Right cardiac atrium (tissue), 5 donors: ENCODE results near the gene CFAP46. TPM values are rescaled to one million over a fixed set of nuclear protein-coding genes. Genes with fewer than 3 reads are reported as not detected.

ENCODE experiments used
- ATAC-seq, 2 donors: fragments of 200-7000 bp; cut with Tn5 transposase; one replicate each; pipeline versions ENCODE4 v1.8.0 to v1.9.1; 2020; ENCODE audit warnings: moderate library complexity in 2 of 2, mild to moderate bottlenecking in 1 of 2
- DNase-seq, 3 donors: peaks; one replicate each; pipeline ENCODE4 v3.0.0-alpha.2; 2020
- H3K27ac ChIP-seq: one replicate; pipeline ENCODE4 v1.5.1; 2013; ENCODE audit warnings: mild to moderate bottlenecking, low read length, control low read depth, moderate library complexity
- H3K27me3 ChIP-seq: one replicate; pipeline ENCODE4 v1.6.1; 2013; ENCODE audit not compliant: control insufficient read depth, insufficient read depth
- H3K4me1 ChIP-seq: one replicate; pipeline ENCODE4 v1.6.1; 2013; ENCODE audit warnings: low read length; ENCODE audit not compliant: control insufficient read depth, insufficient read depth
- H3K4me3 ChIP-seq: one replicate; pipeline ENCODE4 v1.5.1; 2013; ENCODE audit warnings: low read length, control low read depth
- H3K9me3 ChIP-seq: one replicate; pipeline ENCODE4 v1.6.1; 2013; ENCODE audit warnings: low read length; ENCODE audit not compliant: control insufficient read depth
- WGBS: extraction: QIAGEN DNeasy Blood & Tissue Kit; methylation state at CpG from one replicate; pipeline ENCODE4 v1.1.7; 2013; 5-methylcytosine and 5-hydroxymethylcytosine counted together
- intact Hi-C, 4 donors: fragments of 100-400 bp; cut with DNase I; formaldehyde crosslinking; loops; one replicate each; pipeline versions ENCODE4 v1.11.0 to v1.14.0; 2022 to 2023
- polyA plus RNA-seq: library from polyadenylated mRNA; stranded (reverse); fragments of 200-250 nt; gene quantifications from one replicate; pipeline ENCODE4 v1.2.3, GENCODE V29; 2013
- total RNA-seq, 4 donors: library from RNA; stranded (reverse); fragmentation: NEBNext Ultra II Directional; extraction: Animal tissue kit (Norgen Biotek cat#: 25700); gene quantifications; one replicate each; pipeline ENCODE4 v1.2.1, GENCODE V29; 2021
- donor health status: healthy with polysubstance abuse.
- donor health status: DM: no; HTN: yes; CAD: no.
- donor health status: DM: no; HTN: no; CAD: no.
- donor health status: DM: no; HTN: yes; CAD: no; lungs with severe emphysema.
- donor health status: DM: yes; HTN: yes; CAD: no.

CFAP46 gene
- total and polyA plus RNA-seq, 5 donors = 1.00 to 1.8 (median 1.6) TPM

- H3K27me3 ChIP-seq = no peaks in the 10 kb centered on the region
- 85% methylated on average over 13 of the region's 13 CpGs for WGBS
- DNase-seq = no peak
- no peak overlapping the region for H3K27ac ChIP-seq
- H3K9me3 ChIP-seq = no peaks in the 10 kb centered on the region
- no peak for ATAC-seq
- H3K4me3 ChIP-seq = no peak overlapping the region
- intact Hi-C loops = no loop called here
- no peaks in the 10 kb centered on the region for H3K4me1 ChIP-seq
Observed at GRCh38 chr10:132872658-132873057, 69.7 kb downstream of the CFAP46 start.

DNA sequence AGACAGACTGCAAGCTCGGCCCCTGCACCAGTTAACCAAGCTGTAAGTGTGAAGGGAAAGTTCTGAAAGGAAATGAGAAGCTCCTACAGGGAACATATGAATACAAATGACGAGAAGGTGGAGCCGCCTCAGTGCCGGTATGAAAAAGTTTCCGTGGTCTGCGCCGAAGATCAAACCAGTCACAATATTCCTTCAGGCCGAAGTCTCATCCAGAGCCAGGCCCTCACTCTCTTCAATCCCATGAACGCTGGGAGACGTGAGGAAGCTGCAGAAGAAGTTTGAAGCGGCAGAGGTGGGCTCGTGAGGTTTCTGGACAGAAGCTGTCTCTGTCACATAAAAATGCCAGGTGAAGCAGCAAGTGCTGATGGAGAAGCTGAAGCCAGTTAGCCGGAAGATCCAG is 71.9 kb downstream of the CFAP46 start:
- Histone ChIP-seq H3K9me3 (no peaks in the 10 kb centered on the region), H3K4me3 (no peak overlapping the region), H3K4me1 (no peaks in the 10 kb centered on the region), H3K27me3 (no peaks in the 10 kb centered on the region), H3K27ac (no peak overlapping the region)
- ATAC-seq (no peak), DNase-seq (no peak)
- intact Hi-C loops = no loop called here
- 92% methylated on average over 13 of the region's 13 CpGs for WGBS

GRCh38 chr10:132869621-132870020 is 72.7 kb downstream of the CFAP46 start:
- Histone ChIP-seq H3K4me1 (no peaks in the 10 kb centered on the region), H3K27me3 (no peaks in the 10 kb centered on the region), H3K4me3 (no peak overlapping the region), H3K27ac (no peak overlapping the region), H3K9me3 (no peaks in the 10 kb centered on the region)
- WGBS = 91% methylated on average over 16 of the region's 16 CpGs
- DNase-seq = peak in 1 of 3 donors; percentile 14
- ATAC-seq = no peak
- intact Hi-C loops = no loop called here

- intact Hi-C loops = no loop called here
- no peak overlapping the region for H3K4me3 ChIP-seq
- DNase-seq (peak in 1 of 3 donors; percentile 46), ATAC-seq (peak in 1 of 2 donors; percentile 25)
- H3K27ac ChIP-seq = no peak overlapping the region
- no peaks in the 10 kb centered on the region for H3K27me3 ChIP-seq
- 91% methylated on average over 26 of the region's 26 CpGs for WGBS
- no peaks in the 10 kb centered on the region for H3K9me3 ChIP-seq
- no peaks in the 10 kb centered on the region for H3K4me1 ChIP-seq
Observed at GRCh38 chr10:132868995-132869394, 73.4 kb downstream of the CFAP46 start.

GRCh38 chr10:132867801-132868644 is 74.3 kb downstream of the CFAP46 start:
- Histone ChIP-seq H3K9me3 (no peaks in the 10 kb centered on the region), H3K4me3 (no peak overlapping the region), H3K4me1 (no peaks in the 10 kb centered on the region), H3K27me3 (no peaks in the 10 kb centered on the region), H3K27ac (no peak overlapping the region)
- WGBS = 86% methylated on average over 41 of the region's 41 CpGs
- ATAC-seq (no peak), DNase-seq (peak in 2 of 3 donors; percentile 3 to 42)
- intact Hi-C loops = no loop called here

DNA sequence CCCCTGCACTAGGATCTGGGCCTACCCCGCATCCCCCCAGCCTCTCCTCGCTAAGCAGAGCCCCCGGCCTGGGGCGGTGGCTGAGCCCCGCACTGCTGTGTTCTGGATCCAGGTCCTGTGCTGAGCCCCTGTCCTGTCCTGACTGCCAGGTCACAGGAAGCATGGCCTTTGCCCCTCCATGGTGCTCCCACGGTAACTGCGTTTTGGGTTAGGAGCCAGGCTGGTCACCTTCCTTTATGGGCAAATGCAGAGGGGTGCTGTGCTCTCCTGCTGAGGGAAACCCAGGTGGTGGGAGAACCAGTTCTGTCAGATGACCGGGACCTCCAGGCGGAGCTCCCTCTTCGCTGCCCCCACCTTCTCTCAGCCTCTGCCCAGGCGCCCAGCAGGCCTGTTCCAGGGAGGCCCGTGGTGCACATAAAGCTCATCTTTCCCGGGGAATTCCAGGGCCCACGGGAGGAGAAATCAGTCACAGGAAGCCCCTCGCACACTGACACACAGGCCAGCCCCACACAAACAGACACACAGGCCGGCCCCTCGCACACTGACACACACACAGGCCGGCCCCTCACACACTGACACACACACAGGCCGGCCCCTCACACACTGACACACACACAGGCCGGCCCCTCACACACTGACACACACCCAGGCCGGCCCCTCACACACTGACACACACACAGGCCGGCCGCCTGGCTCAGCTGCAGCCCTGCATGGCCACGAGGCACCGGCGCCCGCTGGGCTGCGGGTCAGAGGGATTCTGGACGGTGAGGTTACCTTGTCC is 75.6 kb downstream of the CFAP46 start:
- H3K9me3 ChIP-seq = no peaks in the 10 kb centered on the region
- DNase-seq (peak in 1 of 3 donors; percentile 3), ATAC-seq (peak in 1 of 2 donors; percentile 12)
- H3K27ac ChIP-seq = no peak overlapping the region
- no peak overlapping the region for H3K4me3 ChIP-seq
- WGBS = 79% methylated on average over 29 of the region's 29 CpGs
- no peaks in the 10 kb centered on the region for H3K4me1 ChIP-seq
- H3K27me3 ChIP-seq = no peaks in the 10 kb centered on the region
- intact Hi-C loops = no loop called here

DNA sequence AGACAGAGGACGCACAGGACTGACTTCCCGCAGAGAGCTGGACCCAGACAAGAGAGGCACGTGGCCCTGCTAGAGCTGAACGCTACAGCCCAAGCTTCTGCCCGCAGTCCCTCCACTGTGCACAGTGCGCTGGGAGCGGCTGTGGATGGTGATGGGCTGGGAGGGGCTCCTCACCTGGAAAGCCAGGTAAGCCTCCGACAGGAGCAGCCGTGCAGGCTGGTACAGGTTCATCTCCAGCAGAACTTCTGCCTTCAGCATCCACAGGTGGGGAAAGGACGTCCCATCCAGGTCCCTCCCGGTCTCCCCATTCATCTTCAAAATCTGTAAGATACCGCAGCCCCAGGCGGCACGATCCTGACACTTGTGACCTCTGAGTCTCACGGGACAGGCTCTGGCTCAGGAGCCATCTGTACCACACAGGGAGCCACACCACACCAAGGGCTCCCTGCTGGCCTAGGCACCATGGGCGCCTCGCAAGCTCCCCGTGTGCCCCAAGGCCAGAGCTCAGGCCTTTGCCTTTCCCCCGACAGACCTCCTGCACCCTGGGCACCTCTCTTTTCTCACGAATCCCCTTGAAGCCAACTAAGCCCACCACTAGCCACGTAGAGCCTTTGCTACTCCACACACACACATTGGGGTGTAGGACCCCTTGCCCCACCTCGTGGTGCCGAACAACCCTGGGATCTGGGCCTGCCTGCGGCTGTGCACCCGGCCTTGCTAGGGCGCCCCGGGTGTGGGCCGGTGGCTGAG is 76.3 kb downstream of the CFAP46 start:
- H3K9me3 ChIP-seq = no peaks in the 10 kb centered on the region
- H3K27ac ChIP-seq = no peak overlapping the region
- H3K4me1 ChIP-seq = no peaks in the 10 kb centered on the region
- H3K4me3 ChIP-seq = no peak overlapping the region
- 91% methylated on average over 28 of the region's 28 CpGs for WGBS
- DNase-seq (no peak), ATAC-seq (no peak)
- no peaks in the 10 kb centered on the region for H3K27me3 ChIP-seq
- intact Hi-C loops = no loop called here

DNA sequence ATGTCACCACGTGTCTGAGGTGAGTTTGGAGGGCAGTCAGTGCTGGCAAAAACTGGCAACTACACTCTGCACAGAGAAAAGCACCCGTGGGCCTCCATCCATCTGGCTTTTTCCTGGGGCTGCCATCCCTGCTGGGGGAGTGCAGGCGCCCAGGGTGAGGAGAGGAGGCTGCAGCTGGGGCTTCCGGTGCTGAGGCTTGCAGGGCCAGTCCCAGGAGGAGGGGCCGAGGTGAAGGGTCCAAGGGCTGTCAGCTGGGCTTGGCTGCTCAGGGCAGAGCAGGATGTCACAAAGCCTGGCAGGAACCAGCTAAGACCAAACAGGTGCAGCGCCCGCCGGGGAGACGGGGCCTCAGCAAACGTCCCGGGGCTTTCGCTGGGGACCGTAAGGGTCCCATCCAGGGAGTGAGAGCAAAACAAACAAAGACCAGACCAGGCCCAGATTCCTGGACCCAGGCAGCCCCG is 77.2 kb downstream of the CFAP46 start:
- no peaks in the 10 kb centered on the region for H3K4me1 ChIP-seq
- no peaks in the 10 kb centered on the region for H3K9me3 ChIP-seq
- no peak overlapping the region for H3K4me3 ChIP-seq
- no peak for ATAC-seq
- whole genome bisulfite sequencing = 51% methylated on average over 14 of the region's 14 CpGs
- no peaks in the 10 kb centered on the region for H3K27me3 ChIP-seq
- no peak for DNase-seq
- no peak overlapping the region for H3K27ac ChIP-seq
- intact Hi-C loops = no loop called here

DNA sequence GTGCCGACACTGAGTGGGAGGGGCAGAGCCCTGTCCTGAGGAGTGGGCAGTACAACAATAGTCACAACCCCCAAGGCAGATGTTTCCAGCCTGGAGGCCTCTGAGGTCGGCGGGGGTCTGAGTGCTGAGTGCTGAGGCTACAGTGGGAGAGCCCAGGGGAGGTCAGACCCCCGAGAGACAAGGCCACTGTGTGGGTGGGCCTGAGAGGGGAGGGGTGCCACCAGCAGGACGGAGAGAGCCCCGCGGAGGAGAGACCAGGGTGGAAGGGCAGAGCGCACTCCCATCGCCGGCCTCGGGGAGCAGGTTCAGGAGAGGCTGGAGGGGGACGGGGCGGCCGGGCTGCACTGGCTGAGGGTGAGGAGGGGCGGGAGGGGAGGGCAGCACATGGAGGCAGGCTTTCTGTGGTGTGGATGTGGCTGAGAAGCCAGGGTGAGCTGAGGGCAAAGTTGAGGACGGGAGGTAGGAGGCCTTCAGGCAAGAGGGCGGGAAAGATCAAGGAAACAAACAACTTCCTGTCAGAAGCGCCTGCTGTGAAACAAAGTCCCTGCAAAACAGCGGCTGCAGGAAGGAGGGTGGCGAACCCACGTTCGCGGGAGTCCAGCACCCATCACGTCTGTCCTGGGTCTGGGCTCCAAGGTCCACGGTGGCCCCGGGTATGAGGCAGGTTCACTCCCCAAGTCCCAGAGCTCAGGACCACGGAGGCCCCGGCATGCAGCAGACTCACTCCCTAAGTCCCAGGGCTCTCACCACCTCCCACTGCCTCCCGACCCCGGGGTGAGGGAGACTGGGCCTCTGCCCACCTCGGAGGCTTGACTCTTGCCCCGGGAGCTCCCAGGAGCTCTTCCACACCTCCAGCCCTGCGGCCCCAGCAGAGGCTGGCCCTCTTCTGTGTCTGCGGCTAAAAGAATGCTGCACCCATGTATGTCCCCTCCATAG is 79.6 kb downstream of the CFAP46 start:
- no peak overlapping the region for H3K27ac ChIP-seq
- no peaks in the 10 kb centered on the region for H3K27me3 ChIP-seq
- no peaks in the 10 kb centered on the region for H3K9me3 ChIP-seq
- 30% methylated on average over 34 of the region's 34 CpGs for WGBS
- H3K4me3 ChIP-seq = no peak overlapping the region
- intact Hi-C loops = no loop called here
- ATAC-seq (no peak), DNase-seq (no peak)
- H3K4me1 ChIP-seq = no peaks in the 10 kb centered on the region

DNA sequence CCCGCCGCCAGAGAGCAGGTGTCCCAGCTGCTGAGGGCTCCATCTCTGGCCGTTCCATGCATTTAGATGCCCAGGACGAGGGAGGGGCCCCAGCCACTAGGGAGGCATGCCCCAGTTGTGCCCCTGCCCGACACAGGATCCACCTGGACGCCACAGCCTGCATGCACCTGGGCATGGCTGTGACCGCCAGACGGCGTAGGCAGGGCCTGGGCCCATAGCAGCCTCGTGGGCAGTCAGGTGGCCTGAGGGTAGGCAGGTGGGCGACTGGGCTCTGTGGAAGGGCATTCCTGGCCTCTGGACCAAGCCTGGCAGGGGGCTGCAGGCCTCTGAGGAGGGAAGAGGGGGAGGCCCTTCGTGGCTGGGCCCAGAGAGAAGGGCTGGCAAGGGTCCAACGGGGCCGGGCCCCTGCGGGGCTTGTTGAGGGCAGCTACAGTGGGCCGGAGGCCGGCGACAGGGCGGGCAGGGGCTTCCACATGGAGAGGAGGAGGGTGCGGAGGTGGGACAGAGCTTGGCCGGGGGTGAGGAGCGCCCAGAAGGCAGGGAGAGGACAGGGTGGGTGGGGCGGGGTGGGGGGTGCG is 80.4 kb downstream of the CFAP46 start:
- no peaks in the 10 kb centered on the region for H3K9me3 ChIP-seq
- no peaks in the 10 kb centered on the region for H3K4me1 ChIP-seq
- H3K27ac ChIP-seq = no peak overlapping the region
- intact Hi-C loops = no loop called here
- ATAC-seq (no peak), DNase-seq (no peak)
- no peak overlapping the region for H3K4me3 ChIP-seq
- H3K27me3 ChIP-seq = no peaks in the 10 kb centered on the region
- WGBS = 64% methylated on average over 24 of the region's 24 CpGs
